Daoy (cell line): ENCODE data around the gene SMCO2. TPM values are rescaled to one million over a fixed set of nuclear protein-coding genes. Genes with fewer than 3 reads are reported as not detected.
A peak's percentile ranks its signal among the peaks of the same experiment; 100 is the strongest.

ENCODE experiments used
- DNase-seq: peaks from one replicate; pipeline ENCODE4 v3.0.0-alpha.2; 2015; ENCODE audit warnings: low read depth
- total RNA-seq: library from RNA; depleted of rRNA; stranded (reverse); fragments of >200 nt; shearing (Covaris generic); gene quantifications from 2 replicates; pipeline ENCODE4 v1.2.3, GENCODE V29; 2014

The SMCO2 gene
- total RNA-seq, 1 experiment from 2014 or later = not detected

DNA sequence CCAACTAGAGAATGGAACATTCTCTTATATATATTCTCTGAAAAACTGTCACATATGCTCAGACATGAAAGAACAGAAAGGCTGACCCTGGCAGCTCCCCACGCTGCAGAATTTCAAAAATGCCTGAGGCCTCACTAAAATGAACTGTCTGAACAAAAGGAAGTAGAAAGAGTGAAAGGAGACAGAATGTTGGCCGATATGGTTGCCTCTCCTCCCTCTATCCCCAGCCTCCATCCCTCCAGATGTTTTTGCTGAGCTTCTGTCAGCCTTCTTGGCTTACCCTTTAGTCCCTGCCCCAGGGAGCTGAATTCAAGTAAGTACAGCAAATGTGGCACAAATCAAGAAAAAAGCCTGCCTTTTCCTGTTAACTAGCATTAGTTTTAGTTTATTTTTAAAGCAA, 6.9 kb downstream of the SMCO2 start:
- DNase-seq = no peak

DNA sequence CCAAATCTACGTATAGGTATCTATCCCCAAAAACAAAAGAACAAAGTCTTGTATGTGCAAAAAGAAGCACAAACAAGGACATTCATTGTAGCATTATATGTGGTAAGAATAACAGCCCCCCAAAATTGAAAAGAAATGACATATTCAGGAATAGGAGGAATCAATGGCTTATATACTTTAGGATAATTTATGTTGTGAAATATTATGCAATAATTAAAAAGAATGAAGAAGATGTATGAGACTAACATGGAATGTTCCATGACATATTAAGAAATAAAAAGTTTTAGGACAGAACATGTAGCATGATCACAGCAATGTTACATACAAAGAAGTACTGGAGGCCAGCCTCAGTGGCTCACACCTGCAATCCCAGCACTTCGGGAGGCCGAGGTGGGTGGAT, 9.1 kb downstream of the SMCO2 start:
- no peak for DNase-seq

DNA sequence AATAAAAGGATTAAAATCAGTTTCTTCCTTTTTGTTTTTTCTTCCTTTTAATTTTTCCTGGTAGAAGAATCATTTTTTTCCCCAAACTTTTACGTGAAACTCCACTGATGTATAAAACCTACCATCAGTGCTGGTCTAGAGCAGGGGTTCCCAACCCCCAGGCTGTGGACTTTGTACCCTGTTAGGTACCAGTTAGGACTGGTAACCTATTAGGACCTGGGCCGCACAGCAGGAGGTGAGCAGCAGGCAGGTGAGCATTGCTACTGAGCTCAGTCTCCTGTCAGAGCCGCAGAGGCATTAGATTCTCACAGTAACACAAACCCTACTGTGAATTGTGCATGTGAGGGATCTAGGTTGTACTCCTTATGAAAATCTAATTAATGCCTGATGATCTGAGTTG, 10.1 kb downstream of the SMCO2 start:
- DNase-seq = no peak

DNA sequence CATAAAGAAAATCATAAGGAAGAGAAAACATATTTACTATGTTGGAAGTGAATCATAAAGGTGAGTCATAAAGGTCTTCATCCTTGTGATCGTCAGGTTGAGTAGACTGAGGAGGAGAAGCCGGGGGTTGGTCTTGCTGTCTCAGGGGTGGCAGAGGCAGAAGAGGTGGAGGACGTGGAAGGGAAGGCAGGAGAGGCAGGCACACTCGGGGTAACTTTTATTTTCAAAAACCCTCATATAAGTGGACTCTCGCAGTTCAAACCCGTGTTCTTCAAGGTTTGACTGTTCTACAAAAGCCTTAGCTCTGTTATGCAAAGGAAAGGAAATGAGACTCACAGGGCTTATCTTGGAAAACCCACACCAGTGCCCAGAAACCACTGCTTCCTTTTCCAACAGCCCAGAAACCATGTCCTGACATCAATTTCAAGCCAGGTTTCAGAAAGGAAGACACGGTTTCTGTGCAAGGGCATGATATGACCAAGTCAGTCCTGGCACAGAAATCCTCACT, 14.0 kb downstream of the SMCO2 start:
- peak; percentile 76 for DNase-seq

DNA sequence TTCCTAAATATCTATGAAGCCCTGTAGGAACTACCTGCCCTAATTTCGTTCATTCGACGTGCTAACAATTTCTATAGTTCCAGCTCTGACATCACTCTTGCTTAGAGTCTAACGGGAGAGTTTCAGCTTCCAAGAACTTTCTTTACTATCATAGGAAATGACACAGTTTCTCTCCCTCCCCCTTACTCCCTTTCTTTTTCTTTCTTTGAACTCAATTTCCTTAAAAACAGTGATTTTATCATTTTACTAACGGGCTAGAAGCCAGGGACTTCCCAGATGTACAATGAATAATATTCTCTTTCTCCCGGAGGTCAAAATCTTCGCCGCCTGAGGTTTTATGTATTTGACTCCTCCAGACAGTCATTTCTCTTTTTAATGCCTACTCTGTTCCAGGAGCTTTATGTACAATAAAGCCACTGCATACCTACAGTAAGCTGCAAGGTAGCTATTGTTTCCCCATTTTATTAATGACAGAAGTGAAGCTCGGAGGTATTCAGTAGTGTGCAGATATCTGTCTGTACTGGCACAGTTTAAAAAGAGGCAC, 15.7 kb downstream of the SMCO2 start:
- DNase-seq = peak; percentile 43

DNA sequence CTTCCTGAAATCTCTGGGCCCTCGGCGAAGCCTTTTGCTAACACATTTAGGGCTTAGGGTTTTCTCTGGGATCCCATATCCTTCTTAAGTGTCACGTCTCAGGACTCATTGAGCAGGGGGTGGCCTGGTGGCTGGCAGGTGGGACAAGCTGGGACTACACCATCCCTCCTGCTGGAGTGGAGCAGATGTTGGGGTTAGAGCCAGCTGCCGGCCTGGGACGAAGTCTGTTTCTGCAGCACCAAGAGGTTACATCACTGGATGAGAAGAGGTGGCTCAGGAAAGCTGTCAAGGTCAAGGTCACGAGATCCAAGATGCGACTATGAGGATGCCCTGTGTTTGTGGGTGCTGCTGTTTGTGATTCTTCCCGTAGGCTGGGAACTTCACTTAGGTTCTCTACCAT, 16.3 kb downstream of the SMCO2 start:
- DNase-seq = peak; percentile 11

DNA sequence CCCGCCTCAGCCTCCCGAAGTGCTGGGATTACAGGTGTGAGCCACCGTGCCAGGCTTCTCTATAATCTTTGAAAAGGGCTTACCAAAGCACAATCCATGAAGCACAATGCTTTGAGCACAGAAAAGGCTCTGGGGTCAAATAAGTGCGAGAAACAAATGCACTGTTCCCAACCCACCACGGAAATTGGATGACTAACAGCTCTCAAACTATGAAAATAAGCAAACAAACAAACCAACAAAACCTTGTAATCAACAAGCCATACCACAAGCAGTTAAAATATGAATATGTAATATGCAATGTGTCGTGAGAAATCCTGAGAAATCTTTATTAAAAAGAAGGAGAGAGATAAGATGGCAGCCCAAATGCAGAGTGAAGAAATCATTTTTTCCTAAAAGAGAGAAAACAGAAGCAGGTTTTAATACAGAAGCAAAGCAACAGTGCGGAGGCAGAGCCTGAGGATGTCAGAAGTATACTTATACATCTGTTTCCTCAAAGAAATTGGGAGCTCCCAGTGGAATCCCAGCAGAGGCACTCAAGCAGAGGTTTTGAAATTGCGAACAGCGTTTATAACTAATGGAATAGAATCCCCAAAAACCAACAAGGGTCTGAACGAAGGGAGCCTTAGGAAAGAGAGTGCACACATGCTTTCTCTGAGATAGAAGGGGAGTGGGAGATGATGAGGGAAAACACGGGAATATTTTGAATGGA, 17.1 kb downstream of the SMCO2 start:
- DNase-seq = no peak

DNA sequence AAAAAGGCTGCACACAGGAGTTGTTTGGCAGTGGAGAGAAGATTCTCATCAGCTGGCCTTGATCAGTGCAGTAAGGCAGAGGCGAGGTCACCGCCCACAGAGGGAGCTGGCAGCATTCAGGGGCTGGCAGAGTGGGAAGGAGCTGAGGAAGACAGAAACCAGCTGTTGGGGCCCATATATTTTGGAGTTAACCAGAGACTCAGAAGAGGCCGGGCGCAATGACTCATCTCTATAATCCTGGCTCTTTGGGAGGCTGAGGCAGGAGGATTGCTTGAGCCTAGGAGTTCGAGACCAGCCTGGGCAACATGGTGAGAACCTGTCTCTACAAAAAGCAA, 17.7 kb downstream of the SMCO2 start:
- peak; percentile 72 for DNase-seq

DNA sequence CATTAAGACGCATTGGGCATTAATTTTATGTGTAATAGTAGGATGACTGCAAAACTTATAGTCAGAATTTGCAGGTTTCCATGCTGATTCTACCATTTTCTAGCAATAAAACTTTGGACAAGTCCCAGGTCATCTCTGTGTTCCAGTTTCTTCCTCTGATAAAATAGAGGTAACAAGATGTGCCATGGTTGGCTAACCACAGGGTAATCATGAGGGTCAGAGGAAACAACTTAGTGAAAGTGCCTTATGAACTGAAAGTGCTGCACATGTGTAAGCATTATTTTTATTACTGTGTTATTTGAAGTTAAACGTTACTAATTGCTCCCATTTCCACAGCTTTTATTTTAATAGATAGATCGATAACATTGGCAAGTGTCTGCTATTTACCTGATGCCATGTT, 21.1 kb downstream of the SMCO2 start:
- no peak for DNase-seq

DNA sequence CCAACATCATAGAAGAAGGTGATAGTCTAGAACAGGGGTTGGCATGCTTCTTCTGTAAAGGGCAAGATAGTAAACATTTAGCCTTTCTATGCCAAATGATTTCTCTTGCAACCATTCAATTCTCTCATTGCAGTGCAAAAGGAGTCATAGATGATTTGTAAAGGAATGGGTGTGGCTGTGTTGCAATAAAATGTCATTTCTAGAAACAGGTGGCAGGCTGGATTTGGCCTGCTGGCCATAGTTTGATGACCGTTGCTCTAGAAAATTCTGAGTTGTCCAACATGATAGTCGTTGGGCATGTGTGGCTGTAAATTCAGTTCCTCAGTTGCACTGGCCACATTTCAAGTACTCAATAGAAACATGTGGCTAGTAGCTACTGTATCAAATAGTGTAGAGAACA, 21.7 kb downstream of the SMCO2 start:
- no peak for DNase-seq

DNA sequence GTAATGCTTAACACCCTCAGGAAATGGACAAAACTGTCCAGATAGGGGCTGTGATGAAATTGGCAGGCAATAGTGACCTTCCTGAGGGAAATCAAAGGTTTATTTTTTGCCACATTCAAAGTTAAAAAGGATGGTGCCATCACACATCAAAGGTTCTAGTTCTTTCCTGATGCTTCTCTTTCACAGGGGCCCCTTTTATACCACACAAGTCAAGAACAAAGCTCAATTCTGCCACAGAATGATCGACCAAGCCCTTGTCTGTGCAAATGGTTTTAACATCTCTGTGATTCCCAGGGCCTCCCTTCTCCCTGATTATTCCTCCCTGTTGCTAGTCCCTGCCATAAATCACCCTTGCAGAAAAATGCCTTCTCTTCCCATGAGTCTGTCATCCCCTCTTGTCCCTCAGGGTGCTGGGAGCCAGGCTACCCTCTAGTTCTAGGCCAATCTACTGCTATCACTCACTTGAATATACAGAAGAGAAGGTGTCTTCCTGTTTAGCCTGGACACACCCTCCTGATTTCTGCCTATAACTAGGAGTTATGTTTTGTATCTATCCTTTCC, 22.7 kb downstream of the SMCO2 start:
- DNase-seq = no peak

DNA sequence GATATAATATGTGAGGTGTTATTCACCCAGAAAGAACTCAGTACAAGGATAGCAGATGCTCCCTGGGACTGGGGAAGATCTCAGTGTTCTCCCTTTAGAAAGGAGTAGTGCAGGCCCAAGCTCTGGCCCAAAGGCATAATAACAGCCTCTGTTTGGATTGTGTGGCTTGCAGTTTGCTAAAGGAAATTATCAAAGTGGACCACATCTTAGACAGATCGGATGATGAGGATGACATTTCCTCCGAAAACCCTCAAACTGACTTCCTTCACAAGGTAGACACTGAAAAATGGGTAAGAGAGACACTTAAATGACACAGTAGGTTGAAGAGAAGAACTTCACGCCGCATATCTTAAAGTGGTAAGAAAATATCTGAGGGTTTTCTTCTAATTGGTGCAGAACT, 26.1 kb downstream of the SMCO2 start:
- DNase-seq = no peak

DNA sequence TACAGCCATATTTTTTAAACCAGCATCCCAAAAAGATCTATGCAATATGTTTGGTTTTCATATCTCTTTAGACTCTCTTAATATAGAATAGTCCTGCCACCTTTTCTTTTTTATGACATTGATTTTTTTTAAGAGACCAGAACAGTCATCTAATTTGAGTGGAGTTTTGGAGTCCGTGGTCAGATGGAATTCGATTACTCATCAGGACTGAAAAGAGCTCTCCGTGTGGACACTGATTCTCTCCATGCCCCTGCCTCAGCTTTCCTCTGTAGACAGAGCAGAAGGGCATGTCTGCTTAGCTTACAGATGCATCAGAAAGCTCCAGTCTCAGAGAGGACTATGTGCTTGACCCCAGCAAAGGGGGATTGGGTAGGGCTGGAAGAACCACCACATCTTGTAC, 27.8 kb downstream of the SMCO2 start:
- DNase-seq = peak; percentile 77

DNA sequence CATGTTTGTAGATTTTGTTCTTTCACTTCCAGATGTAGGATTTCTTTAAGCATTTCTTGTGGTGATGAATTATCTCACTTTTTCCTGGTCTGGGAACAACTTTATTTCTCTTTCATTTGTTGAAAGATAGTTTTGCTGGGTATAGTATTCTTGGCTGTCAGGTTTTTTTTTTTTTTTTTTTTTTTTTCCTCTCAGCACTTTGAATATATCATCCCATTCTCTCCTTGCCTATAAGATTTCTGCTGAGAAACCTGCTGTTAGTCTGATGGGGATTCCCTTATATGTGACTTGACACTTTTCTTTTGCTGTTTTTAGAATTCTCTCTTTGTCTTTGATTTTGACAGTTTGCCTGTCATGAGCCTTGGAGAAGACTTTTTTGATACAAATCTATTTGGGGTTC, 30.5 kb downstream of the SMCO2 start:
- no peak for DNase-seq

DNA sequence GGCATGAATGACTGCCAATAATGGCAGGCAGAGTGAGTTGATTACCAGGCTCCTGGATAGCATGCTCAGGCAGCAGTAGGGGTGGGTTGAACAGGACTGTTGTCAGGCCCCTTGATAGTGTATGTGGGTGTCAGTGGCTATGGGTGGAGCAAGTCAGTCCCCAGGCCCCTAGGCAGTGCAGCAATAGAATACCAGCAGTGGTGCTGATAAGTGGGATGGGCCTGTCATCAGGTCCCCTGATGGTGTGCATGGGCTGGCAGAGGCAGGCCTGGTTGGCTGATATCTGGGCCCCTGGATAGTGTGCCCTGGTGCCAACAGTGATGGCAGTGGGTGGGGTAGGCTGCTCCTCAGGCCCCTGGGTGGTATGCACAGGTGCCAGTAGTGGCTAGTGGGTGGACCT, 32.4 kb downstream of the SMCO2 start:
- no peak for DNase-seq

DNA sequence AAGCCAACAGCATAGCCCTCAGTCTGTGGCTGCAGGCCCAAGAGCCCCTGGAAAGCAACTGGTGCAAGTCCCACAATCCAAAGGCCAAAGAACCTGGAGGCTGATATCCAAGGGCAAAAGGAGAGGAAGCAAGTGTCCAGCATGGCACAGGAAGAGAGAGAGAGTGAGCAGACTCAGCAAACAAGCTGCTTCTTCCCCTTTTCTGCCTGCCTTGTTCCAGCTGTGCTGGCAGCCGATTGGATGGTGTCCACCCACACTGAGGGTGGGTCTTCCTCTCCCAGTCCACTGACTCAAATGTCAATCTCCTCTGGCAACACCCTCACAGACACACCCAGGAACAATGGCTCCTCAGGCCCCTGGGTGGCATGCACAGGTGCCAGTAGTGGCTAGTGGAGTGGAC, 33.5 kb downstream of the SMCO2 start:
- no peak for DNase-seq

DNA sequence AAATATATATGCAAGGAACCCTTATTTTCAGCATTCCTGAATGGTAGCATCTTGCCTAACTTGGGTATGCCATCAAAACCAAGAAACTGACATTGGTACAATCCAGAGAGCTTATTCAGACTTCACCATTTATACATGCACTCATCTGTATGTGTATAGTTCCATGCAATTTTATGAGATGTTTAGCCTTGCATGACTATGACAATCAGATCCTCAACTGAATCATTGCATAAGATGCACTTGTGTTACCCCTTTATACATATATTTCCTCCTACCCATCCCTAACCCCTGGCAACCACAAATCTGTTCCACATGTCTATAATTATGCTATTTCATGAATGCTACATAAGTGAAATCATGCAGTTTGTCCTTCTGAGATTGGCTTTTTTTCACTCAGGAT, 40.4 kb downstream of the SMCO2 start:
- DNase-seq = no peak

DNA sequence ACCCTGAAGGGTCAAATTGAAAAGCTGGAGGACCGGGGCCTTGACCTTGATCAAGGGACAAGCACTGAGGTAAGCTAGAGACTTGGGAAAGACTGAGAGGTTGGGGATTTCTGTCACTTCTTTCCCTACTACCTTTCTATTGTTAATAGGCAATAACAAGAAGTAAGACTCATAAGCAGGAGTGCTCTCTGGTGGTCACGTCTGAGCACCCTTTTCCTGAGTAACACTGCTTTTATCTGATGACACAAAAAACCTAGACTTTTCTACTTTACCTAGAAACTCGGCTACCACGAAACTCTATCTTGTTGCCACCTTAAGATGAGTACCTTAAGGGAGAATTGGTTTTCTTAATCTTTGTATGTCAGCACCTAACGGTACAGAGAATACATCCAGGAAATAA, 41.9 kb downstream of the SMCO2 start:
- no peak for DNase-seq

DNA sequence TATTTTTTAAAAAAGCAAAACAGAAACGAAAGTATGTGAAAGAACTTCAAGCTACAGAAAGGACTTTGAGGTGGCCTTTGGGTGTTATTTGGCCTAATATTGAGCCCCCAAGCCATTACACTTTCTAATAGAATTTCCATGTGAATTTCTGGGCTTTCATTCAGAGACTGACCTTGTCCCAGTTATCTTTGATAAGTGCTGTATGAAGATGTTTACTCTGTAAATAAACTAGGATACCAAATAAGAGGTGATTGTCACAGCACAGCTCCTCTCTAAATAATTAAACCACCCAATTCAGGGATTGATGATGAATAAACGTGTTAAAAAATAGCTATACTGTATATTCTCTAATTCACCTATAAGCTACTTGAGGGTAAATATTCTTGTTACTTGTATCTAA, 44.7 kb downstream of the SMCO2 start:
- no peak for DNase-seq

DNA sequence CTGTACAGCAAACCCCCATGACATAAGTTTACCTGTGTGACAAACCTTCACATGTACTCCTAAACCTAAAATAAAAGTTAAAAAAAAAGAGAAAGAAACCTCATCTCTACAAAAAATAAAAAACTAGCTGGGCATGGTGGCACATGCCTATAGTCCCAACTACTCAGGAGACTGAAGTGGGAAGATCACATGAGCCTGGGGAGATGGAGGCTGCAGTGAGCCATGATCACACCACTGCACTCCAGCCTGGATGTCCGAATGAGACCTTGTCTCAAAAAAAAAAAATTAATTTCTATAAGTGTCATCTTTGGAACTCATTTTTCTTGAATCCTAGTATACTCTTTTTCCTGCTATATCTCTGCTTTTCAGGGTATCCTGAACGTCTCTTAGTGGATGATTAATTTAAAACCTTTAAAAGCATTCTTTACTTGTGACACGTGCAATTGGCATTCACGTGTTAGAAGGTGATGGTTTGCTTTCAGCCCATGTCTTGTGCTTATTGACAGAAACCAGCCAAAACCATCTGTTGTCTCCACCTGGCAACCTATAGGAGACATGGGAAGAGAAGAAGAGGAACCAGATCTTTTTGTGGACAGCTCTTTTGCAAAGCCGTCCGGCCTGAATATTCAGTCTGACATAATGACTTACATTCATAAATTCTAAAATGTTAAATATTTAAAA, 46.9 kb downstream of the SMCO2 start:
- DNase-seq = no peak

DNA sequence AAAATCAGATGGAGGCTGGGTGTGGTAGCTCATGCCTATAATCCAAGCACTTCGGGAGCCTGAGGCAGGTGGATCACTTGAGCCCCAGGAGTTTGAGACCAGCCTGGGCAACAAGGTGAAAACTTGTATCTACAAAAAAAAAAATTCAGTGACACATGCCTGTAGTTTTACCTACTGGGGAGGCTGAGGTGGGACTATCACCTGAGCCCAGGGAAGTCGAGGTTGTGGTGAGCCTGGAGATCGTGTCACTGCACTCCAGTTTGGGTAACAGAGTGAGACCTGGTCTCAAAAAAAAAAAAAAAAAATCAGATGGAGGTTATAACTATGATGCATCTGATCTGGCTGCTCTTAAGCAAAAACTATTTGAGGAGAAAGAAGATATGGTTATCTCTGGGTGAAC, 50.9 kb downstream of the SMCO2 start:
- DNase-seq = no peak

DNA sequence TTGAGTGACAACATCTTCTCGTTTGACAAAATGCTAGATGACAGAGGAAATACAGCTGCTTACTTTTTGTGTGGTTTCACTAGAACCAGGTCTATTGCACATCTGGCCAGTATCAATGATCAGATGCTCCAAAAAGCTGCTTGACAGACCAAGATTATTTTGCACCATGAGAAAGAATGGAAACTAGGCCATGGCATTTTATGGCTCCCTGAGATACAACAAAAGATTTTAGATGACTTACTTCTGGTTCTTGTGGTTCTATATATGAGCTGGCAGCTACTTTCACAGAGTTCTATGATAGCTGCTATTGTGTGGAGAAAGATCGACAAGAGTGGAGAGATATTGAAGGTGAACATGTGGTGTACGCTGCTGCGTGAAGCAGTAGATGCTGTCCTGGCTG, 51.6 kb downstream of the SMCO2 start:
- no peak for DNase-seq

DNA sequence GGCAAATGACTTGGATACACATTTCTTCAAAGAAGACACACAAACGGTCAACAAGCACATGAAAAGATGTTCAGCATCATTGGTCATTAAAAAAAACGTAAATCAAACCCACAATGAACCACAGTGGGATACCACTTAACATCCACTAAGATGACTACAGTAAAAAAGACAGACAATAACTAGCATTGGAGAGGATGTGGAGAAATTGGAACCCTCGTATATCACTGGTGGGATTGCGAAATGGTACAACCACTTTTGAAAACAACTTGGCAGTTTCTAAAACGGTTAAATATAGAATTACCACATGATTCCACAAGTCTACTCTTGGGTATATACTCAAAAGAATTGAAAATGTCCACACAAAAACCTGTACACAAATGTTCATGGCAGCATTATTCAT, 52.2 kb downstream of the SMCO2 start:
- DNase-seq = no peak
